GM12874 (cell line): ENCODE measurements around the gene POLR3H.

Experiments used
- CTCF ChIP-seq: IDR thresholded peaks from 2 replicates; pipeline ENCODE4 v1.5.1; 2011; ENCODE audit warnings: low read depth, mild to moderate bottlenecking, control low read depth, low read length, moderate library complexity; ENCODE audit not compliant: insufficient read depth

POLR3H gene

DNA sequence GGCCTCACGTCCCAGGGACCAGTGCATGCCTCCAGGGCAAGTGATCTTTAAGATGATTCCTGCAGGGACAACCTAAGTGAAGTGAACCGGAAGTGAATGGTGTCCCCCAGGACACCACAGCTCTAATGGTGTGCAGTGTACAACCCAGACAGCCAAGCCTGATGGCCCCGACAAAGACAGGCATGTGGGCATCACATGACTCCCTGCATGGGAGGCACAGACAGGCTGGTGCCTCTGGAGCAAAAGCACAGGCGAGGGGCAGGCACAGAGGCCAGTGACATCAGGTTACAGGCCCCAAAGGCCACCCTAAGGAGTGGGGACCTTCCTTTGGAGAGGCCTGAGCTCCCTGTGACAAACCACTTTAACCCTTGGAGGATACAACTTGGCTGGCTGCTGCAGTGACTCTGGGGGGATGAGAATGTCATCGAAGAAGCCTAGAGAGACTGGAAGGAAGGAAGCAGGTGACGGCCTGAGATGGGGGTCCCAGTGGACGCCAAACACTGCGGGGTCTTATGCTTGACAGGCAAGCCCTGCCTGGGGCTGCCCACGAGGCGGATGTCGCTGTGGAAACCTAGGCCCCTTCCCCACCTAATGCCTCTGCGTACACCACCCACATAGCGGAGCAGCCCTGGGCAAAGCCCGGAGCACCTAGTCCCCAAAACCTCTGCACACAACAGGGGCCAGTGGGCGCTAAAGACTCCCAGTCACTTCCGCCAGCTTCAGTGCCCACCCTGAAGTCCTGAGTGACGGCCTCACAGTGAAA lies 12.4 kb downstream of the POLR3H start:
- TF ChIP-seq CTCF, result no peak

- no peak for TF ChIP-seq CTCF
Observed at GRCh38 chr22:41530890-41531714, 13.2 kb downstream of the POLR3H start.

GRCh38 chr22:41528938-41529561 lies 15.2 kb downstream of the POLR3H start:
- no peak for TF ChIP-seq CTCF

DNA sequence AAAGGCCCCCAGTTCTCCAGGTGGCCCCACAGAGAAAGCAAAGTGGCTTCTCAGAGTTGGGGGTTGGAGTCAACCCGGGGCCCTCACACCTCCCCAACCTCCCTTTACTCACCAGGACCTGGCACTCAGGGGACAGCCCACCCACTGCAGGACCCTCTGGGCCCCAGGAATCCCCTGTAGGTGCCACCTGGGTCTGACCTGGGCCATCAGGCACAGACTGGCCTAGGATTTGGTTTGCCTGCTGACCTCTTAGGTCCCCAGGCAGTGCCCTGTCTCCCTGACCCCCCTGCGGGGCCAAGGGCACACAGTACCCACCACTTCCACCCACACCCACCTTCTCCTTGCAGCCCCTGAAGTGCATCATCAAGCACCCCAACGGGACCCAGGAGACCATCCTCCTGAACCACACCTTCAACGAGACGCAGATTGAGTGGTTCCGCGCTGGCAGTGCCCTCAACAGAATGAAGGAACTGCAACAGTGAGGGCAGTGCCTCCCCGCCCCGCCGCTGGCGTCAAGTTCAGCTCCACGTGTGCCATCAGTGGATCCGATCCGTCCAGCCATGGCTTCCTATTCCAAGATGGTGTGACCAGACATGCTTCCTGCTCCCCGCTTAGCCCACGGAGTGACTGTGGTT lies 16.0 kb downstream of the POLR3H start:
- TF ChIP-seq CTCF, result no peak

DNA sequence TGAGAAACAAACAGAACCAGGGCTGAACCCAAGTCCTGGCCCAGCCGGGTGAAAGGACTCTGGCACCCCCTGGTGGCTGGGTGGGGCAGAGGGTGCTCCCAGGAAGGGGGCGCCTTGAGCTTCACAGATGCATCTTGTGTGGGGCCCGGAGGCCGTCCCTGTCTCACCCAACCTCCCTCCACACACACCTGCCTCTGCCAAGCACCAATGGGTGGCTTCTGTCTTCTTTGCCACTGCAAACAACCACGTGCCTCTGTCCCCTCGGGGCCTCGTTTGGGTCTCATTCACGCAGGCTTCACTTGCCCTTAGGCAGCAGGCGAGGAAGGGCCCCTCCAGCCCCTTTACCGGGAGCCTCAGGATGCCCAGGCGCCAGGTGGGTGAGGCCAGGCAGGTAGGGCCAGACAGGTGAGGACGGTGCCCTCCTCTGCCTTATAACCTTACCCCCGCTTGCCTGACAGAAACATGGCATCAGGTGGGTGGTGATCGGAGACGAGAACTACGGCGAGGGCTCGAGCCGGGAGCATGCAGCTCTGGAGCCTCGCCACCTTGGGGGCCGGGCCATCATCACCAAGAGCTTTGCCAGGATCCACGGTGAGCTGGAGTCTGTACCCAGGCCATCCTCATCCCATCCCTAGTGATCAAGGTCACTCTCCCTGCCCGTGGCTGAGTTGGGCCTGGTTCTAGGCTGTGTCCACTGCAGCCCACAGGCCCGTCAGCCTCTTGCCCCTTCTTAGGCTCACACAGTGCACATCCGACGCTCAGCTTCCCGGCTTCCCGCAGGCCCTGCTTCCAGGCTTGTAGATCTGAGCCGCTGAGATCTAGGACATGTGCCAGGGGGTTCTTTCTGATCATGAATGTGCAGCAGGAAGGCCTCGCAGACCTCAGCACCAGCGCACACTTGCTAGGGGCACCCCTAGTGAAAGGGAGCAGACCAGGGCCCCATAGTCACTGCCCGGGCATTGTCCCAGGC lies 17.2 kb downstream of the POLR3H start:
- peak; percentile 95 for TF ChIP-seq CTCF

GRCh38 chr22:41526226-41526829 lies 17.9 kb downstream of the POLR3H start:
- TF ChIP-seq CTCF, result no peak
